HEK293 (cell line): ENCODE results near the gene MPPED1.

Source experiments
- ATF2 ChIP-seq: fragments of 450-650 bp; formaldehyde crosslinking; IDR thresholded peaks from 2 replicates; pipeline ENCODE4 v1.5.1; 2016; ENCODE audit warnings: missing biosample characterization, missing genetic modification characterization, low read depth
- CTCF ChIP-seq: fragments of 450-650 bp; formaldehyde crosslinking; IDR thresholded peaks from 2 replicates; pipeline ENCODE4 v1.5.1; 2016; ENCODE audit warnings: missing biosample characterization, missing genetic modification characterization
- KLF1 ChIP-seq: fragments of 450-650 bp; formaldehyde crosslinking; IDR thresholded peaks from 2 replicates; pipeline ENCODE4 v1.5.1; 2016; ENCODE audit warnings: missing biosample characterization, missing genetic modification characterization
- ZFP41 ChIP-seq: fragments of 450-650 bp; formaldehyde crosslinking; IDR thresholded peaks from 2 replicates; pipeline ENCODE4 v1.5.1; 2016; ENCODE audit warnings: missing biosample characterization, missing genetic modification characterization, borderline replicate concordance
- ZNF114 ChIP-seq: fragments of 450-650 bp; formaldehyde crosslinking; IDR thresholded peaks from 2 replicates; pipeline ENCODE4 v1.5.0; 2017; ENCODE audit warnings: missing biosample characterization, missing genetic modification characterization
- ZNF157 ChIP-seq: fragments of 450-650 bp; formaldehyde crosslinking; IDR thresholded peaks from 2 replicates; pipeline ENCODE4 v1.5.1; 2016; ENCODE audit warnings: missing biosample characterization, missing genetic modification characterization
- ZNF302 ChIP-seq: fragments of 450-650 bp; formaldehyde crosslinking; IDR thresholded peaks from 2 replicates; pipeline ENCODE4 v1.5.1; 2016; ENCODE audit warnings: missing biosample characterization, missing genetic modification characterization, low read depth
- ZNF76 ChIP-seq: fragments of 450-650 bp; formaldehyde crosslinking; IDR thresholded peaks from 2 replicates; pipeline ENCODE4; 2016; ENCODE audit warnings: low read depth, missing biosample characterization, missing genetic modification characterization, borderline replicate concordance

- TF ChIP-seq ATF2 (tag by site-specific recombination) (no peak), ZNF114 (tag by site-specific recombination) (no peak), ZFP41 (tag by site-specific recombination) (no peak), CTCF (tag by site-specific recombination) (no peak), KLF1 (tag by site-specific recombination) (no peak), ZNF302 (tag by site-specific recombination) (no peak), ZNF76 (no peak), ZNF157 (tag by site-specific recombination) (no peak)
Observed at GRCh38 chr22:43402128-43402527, 9.7 kb upstream of the MPPED1 start.
